GM23338 (cell line): ENCODE results near the gene ERCC3. TPM values are rescaled to one million over a fixed set of nuclear protein-coding genes. Genes with fewer than 3 reads are reported as not detected.

ENCODE experiments used
- ATAC-seq: fragments of 200-7000 bp; cut with Tn5 transposase; 3 replicates; pipeline ENCODE4 v1.9.1; 2020
- DNase-seq: peaks from one replicate; pipeline ENCODE4 v3.0.0-alpha.2; 2015; ENCODE audit warnings: low spot score
- H2AFZ ChIP-seq: fragments of 200-600 bp; sonication (generic); 2 replicates; pipeline ENCODE4 v1.8.0; 2016; ENCODE audit warnings: antibody characterized with exemption, mild to moderate bottlenecking, moderate library complexity
- H3F3A ChIP-seq: fragments of 200-600 bp; sonication (generic); replicated peaks from 2 replicates; pipeline ENCODE4 v1.8.0; 2017; ENCODE audit warnings: antibody characterized with exemption, mixed run types, low read depth
- H3K27ac ChIP-seq: fragments of 200-600 bp; sonication (generic); 2 replicates; pipeline ENCODE4 v1.6.1; 2016; ENCODE audit warnings: low read depth
- H3K27me3 ChIP-seq: fragments of 200-600 bp; sonication (generic); 2 replicates; pipeline ENCODE4 v1.8.0; 2016; ENCODE audit warnings: mild to moderate bottlenecking, mixed run types, moderate library complexity; ENCODE audit not compliant: insufficient read depth
- H3K36me3 ChIP-seq: fragments of 200-600 bp; sonication (generic); 2 replicates; pipeline ENCODE4 v1.8.0; 2016; ENCODE audit warnings: mild to moderate bottlenecking; ENCODE audit not compliant: insufficient read depth
- H3K4me1 ChIP-seq: fragments of 200-600 bp; sonication (generic); 2 replicates; pipeline ENCODE4 v1.8.0; 2016; ENCODE audit warnings: mild to moderate bottlenecking, moderate library complexity; ENCODE audit not compliant: insufficient read depth
- H3K4me2 ChIP-seq: fragments of 200-600 bp; sonication (generic); 2 replicates; pipeline ENCODE4 v1.7.1; 2017; ENCODE audit warnings: mixed run types
- H3K4me3 ChIP-seq: fragments of 200-600 bp; sonication (generic); 2 replicates; pipeline ENCODE4 v1.6.1; 2016; ENCODE audit warnings: mixed run types
- H3K79me2 ChIP-seq: fragments of 200-600 bp; sonication (generic); replicated peaks from 2 replicates; pipeline ENCODE4 v1.8.0; 2017; ENCODE audit warnings: mild to moderate bottlenecking; ENCODE audit not compliant: insufficient read depth
- H3K9me2 ChIP-seq: fragments of 200-600 bp; sonication (generic); 2 replicates; pipeline ENCODE4 v1.8.0; 2017; ENCODE audit not compliant: insufficient read depth
- H4K20me1 ChIP-seq: fragments of 200-600 bp; sonication (generic); replicated peaks from 2 replicates; pipeline ENCODE4 v1.8.0; 2017; ENCODE audit warnings: mild to moderate bottlenecking; ENCODE audit not compliant: insufficient read depth
- H3K27ac Mint-ChIP-seq: 2 replicates; pipeline ENCODE4 v1.8.0; 2020; ENCODE audit warnings: inconsistent platforms, mild to moderate bottlenecking, moderate library complexity, mixed read lengths
- H3K27me3 Mint-ChIP-seq: 3 replicates; pipeline ENCODE4 v1.8.0; 2022; ENCODE audit warnings: low read depth, mild to moderate bottlenecking, moderate library complexity, mixed read lengths, inconsistent platforms; ENCODE audit not compliant: insufficient read depth, poor library complexity
- H3K36me3 Mint-ChIP-seq: 3 replicates; pipeline ENCODE4 v1.8.0; 2021; ENCODE audit warnings: low read depth, mild to moderate bottlenecking, inconsistent platforms, moderate library complexity, mixed read lengths
- H3K4me1 Mint-ChIP-seq: 3 replicates; pipeline ENCODE4 v1.8.0; 2020; ENCODE audit warnings: mild to moderate bottlenecking, inconsistent platforms, mixed read lengths
- H3K4me3 Mint-ChIP-seq: 3 replicates; pipeline ENCODE4 v1.8.0; 2021; ENCODE audit warnings: moderate library complexity, mild to moderate bottlenecking, inconsistent platforms, mixed read lengths
- H3K9me3 Mint-ChIP-seq: 3 replicates; pipeline ENCODE4 v1.8.0; 2020; ENCODE audit warnings: moderate library complexity, mild to moderate bottlenecking, inconsistent platforms, mixed read lengths
- CREB1 ChIP-seq: fragments of 250-450 bp; sonication (Bioruptor Pico); IDR thresholded peaks from 2 replicates; pipeline ENCODE4 v1.5.0; 2020; ENCODE audit warnings: low read depth, mild to moderate bottlenecking, moderate library complexity
- ETS1 ChIP-seq: IDR thresholded peaks from 2 replicates; pipeline ENCODE4 v1.6.1; 2016; ENCODE audit warnings: antibody characterized with exemption
- EZH2 ChIP-seq: fragments of 200-600 bp; sonication (generic); IDR thresholded peaks from one replicate; pipeline ENCODE4 v1.8.0; 2017; ENCODE audit warnings: antibody characterized with exemption, mild to moderate bottlenecking, low read depth; ENCODE audit not compliant: unreplicated experiment
- EZH2phosphoT487 ChIP-seq: fragments of 200-600 bp; sonication (generic); IDR thresholded peaks from one replicate; pipeline ENCODE4 v1.8.1; 2018; ENCODE audit warnings: antibody characterized with exemption; ENCODE audit not compliant: unreplicated experiment
- JUNB ChIP-seq: IDR thresholded peaks from one replicate; pipeline ENCODE4 v1.6.1; 2016; ENCODE audit warnings: antibody characterized with exemption; ENCODE audit not compliant: unreplicated experiment
- NANOG ChIP-seq: IDR thresholded peaks from 2 replicates; pipeline ENCODE4 v1.6.1; 2016; ENCODE audit warnings: antibody characterized with exemption, borderline replicate concordance
- POLR2AphosphoS5 ChIP-seq: IDR thresholded peaks from 2 replicates; pipeline ENCODE4 v1.6.1; 2016; ENCODE audit warnings: antibody characterized with exemption, low read depth
- STAT1 ChIP-seq: IDR thresholded peaks from one replicate; pipeline ENCODE4 v1.6.1; 2016; ENCODE audit warnings: antibody characterized with exemption; ENCODE audit not compliant: unreplicated experiment
- ZNF114 ChIP-seq: fragments of 250-450 bp; sonication (Bioruptor Pico); IDR thresholded peaks from 2 replicates; pipeline ENCODE4 v1.5.0; 2020; ENCODE audit warnings: mild to moderate bottlenecking, moderate library complexity
- polyA plus RNA-seq: library from polyadenylated mRNA; unstranded; fragments of >200 nt; fragmentation: Nextera tagmentation; extraction: Ambion mirVana; gene quantifications from 2 replicates; pipeline ENCODE4 v1.2.1, GENCODE V29; 2016
- total RNA-seq: library from RNA; depleted of rRNA; stranded (reverse); fragments of >200 nt; shearing (Covaris generic); gene quantifications from 2 replicates; pipeline ENCODE4 v1.2.3, GENCODE V29; 2014
- TF ChIP-seq, protein P1 (sequence below): fragments of 250-450 bp; sonication (Bioruptor Pico); IDR thresholded peaks from 2 replicates; pipeline ENCODE4 v1.5.0; 2020; ENCODE audit warnings: mild to moderate bottlenecking, moderate library complexity
- TF ChIP-seq, protein P2 (sequence below), 2 experiments: fragments of 200-600 bp in 1 of 2; sonication (generic) in 1 of 2; conservative IDR thresholded peaks; 2 replicates each; pipeline versions ENCODE4 v1.5.1 to v1.6.1; 2016 to 2017; ENCODE audit warnings: antibody characterized with exemption in 2 of 2, low read depth in 2 of 2, mild to moderate bottlenecking in 2 of 2, moderate library complexity in 1 of 2
- TF ChIP-seq, protein P3 (sequence below): IDR thresholded peaks from one replicate; pipeline ENCODE4 v1.6.1; 2018; ENCODE audit warnings: antibody characterized with exemption; ENCODE audit not compliant: unreplicated experiment

The ERCC3 gene
- total and polyA plus RNA-seq, 2 experiments from 2014 or later: 35.1 to 62.7 TPM

DNA sequence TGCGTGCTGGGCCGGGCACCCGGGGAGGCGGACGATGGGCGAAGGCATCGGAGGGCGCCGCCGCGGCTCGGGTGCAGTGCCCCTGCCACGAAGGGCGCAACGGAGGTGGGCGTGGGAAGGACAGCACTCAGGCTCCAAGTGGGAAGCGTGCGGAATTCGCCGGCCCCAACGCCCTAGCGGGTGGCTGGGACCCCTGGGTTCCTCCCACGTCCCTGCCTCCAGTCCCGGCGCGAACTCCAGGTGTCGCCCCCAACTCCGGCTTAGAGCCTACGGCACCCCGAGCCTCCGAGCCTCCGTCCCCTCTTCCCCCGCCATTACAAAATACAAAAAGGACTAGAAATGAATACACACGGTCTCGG is 75.2 kb downstream of the ERCC3 start:
- TF ChIP-seq STAT1: no peak
- TF ChIP-seq CREB1 (CRISPR knock-in tag): no peak
- no peak for TF ChIP-seq ZNF114
- no peak for TF ChIP-seq POLR2AphosphoS5
- no peak for TF ChIP-seq EZH2phosphoT487
- no peak for TF ChIP-seq JUNB
- TF ChIP-seq EZH2: no peak
- TF ChIP-seq, protein P1, sequence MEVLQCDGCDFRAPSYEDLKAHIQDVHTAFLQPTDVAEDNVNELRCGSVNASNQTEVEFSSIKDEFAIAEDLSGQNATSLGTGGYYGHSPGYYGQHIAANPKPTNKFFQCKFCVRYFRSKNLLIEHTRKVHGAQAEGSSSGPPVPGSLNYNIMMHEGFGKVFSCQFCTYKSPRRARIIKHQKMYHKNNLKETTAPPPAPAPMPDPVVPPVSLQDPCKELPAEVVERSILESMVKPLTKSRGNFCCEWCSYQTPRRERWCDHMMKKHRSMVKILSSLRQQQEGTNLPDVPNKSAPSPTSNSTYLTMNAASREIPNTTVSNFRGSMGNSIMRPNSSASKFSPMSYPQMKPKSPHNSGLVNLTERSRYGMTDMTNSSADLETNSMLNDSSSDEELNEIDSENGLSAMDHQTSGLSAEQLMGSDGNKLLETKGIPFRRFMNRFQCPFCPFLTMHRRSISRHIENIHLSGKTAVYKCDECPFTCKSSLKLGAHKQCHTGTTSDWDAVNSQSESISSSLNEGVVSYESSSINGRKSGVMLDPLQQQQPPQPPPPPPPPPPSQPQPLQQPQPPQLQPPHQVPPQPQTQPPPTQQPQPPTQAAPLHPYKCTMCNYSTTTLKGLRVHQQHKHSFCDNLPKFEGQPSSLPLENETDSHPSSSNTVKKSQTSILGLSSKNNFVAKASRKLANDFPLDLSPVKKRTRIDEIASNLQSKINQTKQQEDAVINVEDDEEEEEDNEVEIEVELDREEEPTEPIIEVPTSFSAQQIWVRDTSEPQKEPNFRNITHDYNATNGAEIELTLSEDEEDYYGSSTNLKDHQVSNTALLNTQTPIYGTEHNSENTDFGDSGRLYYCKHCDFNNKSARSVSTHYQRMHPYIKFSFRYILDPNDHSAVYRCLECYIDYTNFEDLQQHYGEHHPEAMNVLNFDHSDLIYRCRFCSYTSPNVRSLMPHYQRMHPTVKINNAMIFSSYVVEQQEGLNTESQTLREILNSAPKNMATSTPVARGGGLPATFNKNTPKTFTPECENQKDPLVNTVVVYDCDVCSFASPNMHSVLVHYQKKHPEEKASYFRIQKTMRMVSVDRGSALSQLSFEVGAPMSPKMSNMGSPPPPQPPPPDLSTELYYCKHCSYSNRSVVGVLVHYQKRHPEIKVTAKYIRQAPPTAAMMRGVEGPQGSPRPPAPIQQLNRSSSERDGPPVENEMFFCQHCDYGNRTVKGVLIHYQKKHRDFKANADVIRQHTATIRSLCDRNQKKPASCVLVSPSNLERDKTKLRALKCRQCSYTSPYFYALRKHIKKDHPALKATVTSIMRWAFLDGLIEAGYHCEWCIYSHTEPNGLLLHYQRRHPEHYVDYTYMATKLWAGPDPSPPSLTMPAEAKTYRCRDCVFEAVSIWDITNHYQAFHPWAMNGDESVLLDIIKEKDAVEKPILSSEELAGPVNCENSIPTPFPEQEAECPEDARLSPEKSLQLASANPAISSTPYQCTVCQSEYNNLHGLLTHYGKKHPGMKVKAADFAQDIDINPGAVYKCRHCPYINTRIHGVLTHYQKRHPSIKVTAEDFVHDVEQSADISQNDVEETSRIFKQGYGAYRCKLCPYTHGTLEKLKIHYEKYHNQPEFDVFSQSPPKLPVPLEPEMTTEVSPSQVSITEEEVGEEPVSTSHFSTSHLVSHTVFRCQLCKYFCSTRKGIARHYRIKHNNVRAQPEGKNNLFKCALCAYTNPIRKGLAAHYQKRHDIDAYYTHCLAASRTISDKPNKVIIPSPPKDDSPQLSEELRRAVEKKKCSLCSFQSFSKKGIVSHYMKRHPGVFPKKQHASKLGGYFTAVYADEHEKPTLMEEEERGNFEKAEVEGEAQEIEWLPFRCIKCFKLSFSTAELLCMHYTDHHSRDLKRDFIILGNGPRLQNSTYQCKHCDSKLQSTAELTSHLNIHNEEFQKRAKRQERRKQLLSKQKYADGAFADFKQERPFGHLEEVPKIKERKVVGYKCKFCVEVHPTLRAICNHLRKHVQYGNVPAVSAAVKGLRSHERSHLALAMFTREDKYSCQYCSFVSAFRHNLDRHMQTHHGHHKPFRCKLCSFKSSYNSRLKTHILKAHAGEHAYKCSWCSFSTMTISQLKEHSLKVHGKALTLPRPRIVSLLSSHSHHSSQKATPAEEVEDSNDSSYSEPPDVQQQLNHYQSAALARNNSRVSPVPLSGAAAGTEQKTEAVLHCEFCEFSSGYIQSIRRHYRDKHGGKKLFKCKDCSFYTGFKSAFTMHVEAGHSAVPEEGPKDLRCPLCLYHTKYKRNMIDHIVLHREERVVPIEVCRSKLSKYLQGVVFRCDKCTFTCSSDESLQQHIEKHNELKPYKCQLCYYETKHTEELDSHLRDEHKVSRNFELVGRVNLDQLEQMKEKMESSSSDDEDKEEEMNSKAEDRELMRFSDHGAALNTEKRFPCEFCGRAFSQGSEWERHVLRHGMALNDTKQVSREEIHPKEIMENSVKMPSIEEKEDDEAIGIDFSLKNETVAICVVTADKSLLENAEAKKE (CRISPR knock-in tag): no peak
- no peak for TF ChIP-seq NANOG
- TF ChIP-seq, protein P2, sequence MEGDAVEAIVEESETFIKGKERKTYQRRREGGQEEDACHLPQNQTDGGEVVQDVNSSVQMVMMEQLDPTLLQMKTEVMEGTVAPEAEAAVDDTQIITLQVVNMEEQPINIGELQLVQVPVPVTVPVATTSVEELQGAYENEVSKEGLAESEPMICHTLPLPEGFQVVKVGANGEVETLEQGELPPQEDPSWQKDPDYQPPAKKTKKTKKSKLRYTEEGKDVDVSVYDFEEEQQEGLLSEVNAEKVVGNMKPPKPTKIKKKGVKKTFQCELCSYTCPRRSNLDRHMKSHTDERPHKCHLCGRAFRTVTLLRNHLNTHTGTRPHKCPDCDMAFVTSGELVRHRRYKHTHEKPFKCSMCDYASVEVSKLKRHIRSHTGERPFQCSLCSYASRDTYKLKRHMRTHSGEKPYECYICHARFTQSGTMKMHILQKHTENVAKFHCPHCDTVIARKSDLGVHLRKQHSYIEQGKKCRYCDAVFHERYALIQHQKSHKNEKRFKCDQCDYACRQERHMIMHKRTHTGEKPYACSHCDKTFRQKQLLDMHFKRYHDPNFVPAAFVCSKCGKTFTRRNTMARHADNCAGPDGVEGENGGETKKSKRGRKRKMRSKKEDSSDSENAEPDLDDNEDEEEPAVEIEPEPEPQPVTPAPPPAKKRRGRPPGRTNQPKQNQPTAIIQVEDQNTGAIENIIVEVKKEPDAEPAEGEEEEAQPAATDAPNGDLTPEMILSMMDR (conservative IDR thresholded peaks at IDR 0.05; ENCODE audit: low read depth in 2 of 2): no peak
- no peak for TF ChIP-seq ETS1
- TF ChIP-seq, protein P3, sequence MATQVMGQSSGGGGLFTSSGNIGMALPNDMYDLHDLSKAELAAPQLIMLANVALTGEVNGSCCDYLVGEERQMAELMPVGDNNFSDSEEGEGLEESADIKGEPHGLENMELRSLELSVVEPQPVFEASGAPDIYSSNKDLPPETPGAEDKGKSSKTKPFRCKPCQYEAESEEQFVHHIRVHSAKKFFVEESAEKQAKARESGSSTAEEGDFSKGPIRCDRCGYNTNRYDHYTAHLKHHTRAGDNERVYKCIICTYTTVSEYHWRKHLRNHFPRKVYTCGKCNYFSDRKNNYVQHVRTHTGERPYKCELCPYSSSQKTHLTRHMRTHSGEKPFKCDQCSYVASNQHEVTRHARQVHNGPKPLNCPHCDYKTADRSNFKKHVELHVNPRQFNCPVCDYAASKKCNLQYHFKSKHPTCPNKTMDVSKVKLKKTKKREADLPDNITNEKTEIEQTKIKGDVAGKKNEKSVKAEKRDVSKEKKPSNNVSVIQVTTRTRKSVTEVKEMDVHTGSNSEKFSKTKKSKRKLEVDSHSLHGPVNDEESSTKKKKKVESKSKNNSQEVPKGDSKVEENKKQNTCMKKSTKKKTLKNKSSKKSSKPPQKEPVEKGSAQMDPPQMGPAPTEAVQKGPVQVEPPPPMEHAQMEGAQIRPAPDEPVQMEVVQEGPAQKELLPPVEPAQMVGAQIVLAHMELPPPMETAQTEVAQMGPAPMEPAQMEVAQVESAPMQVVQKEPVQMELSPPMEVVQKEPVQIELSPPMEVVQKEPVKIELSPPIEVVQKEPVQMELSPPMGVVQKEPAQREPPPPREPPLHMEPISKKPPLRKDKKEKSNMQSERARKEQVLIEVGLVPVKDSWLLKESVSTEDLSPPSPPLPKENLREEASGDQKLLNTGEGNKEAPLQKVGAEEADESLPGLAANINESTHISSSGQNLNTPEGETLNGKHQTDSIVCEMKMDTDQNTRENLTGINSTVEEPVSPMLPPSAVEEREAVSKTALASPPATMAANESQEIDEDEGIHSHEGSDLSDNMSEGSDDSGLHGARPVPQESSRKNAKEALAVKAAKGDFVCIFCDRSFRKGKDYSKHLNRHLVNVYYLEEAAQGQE: no peak
- peak overlapping the region; percentile 57 for H3K4me3 ChIP-seq
- no peaks in the 10 kb centered on the region for H3K9me2 ChIP-seq
- Mint-ChIP-seq H3K36me3 (no peaks in the 10 kb centered on the region; the same call in 2 of the 3 replicates), H3K4me1 (peaks cover 12% of the 10 kb centered on the region), H3K27ac (no peak overlapping the region), H3K4me3 (peak overlapping the region; percentile 94), H3K9me3 (no peaks in the 10 kb centered on the region; the same call in 2 of the 3 replicates), H3K27me3 (peaks cover 32% of the 10 kb centered on the region)
- no peaks in the 10 kb centered on the region for H3K79me2 ChIP-seq
- H3K27ac ChIP-seq: no peak overlapping the region
- H3F3A ChIP-seq: peaks cover 6% of the 10 kb centered on the region; the same call in 1 of the 2 replicates
- peaks cover 45% of the 10 kb centered on the region for H3K27me3 ChIP-seq
- ATAC-seq (no peak; the same call in 2 of the 3 replicates), DNase-seq (no peak)
- no peaks in the 10 kb centered on the region; the same call in 1 of the 2 replicates for H4K20me1 ChIP-seq
- H3K4me2 ChIP-seq: peak overlapping the region; percentile 82
- peaks cover 9% of the 10 kb centered on the region for H3K4me1 ChIP-seq
- peak overlapping the region; percentile 93 for H2AFZ ChIP-seq
- no peaks in the 10 kb centered on the region for H3K36me3 ChIP-seq
